HCT116 (cell line): ENCODE data around the gene PRUNE1. TPM values are rescaled to one million over a fixed set of nuclear protein-coding genes. Genes with fewer than 3 reads are reported as not detected.
A peak's percentile ranks its signal among the peaks of the same experiment; 100 is the strongest.

Experiments
- ATAC-seq: fragments of 200-7000 bp; cut with Tn5 transposase; 2 replicates; pipeline ENCODE4 v1.9.1; 2020; ENCODE audit warnings: mild to moderate bottlenecking, moderate library complexity
- BruUV-seq: library from RNA; stranded (reverse); fragments of 400-500 nt; replicated peaks from 2 replicates; lab custom pipeline; 2021; lab: Mats Ljungman, UMichigan
- CTCF ChIA-PET: fragments of 300-600 bp; sonication (Branson Sonifier 250); formaldehyde crosslinking; loops from one replicate; lab custom pipeline; 2021; ENCODE audit warnings: antibody characterized with exemption; lab: Charles Lee
- POLR2A ChIA-PET: fragments of 300-600, 350-600 bp; sonication (Branson Sonifier 250); formaldehyde crosslinking; loops from one replicate; lab custom pipeline; 2021; ENCODE audit warnings: antibody characterized with exemption; lab: Charles Lee
- RAD21 ChIA-PET, 2 experiments: fragments of 300-600 bp; sonication (Branson Sonifier 250); formaldehyde crosslinking; loops; one replicate each; lab custom pipeline; 2023; ENCODE audit warnings: low total read pairs in 2 of 2; ENCODE audit not compliant: uncharacterized antibody in 2 of 2, unreplicated experiment in 2 of 2, low non-redundant PET in 1 of 2; lab: Charles Lee
- DNase-seq: peaks from one replicate; pipeline ENCODE4 v3.0.0-alpha.2; 2010; ENCODE audit warnings: low read depth, low spot score
- H2AFZ ChIP-seq: fragments of 200-600 bp; shearing (Covaris generic), sonication (generic); 2 replicates; pipeline ENCODE4 v1.6.1; 2017; ENCODE audit warnings: low read depth, mixed run types, mixed read lengths, antibody characterized with exemption, low read length; ENCODE audit not compliant: poor library complexity, severe bottlenecking
- H3K27ac ChIP-seq: 2 replicates; pipeline ENCODE4 v1.5.1; 2012; ENCODE audit warnings: low read depth, low read length
- H3K27me3 ChIP-seq: fragments of 200-600 bp; sonication (generic); 2 replicates; pipeline ENCODE4 v1.6.1; 2016; ENCODE audit warnings: mixed run types, low read length, mixed read lengths; ENCODE audit not compliant: insufficient read depth
- H3K36me3 ChIP-seq, 2 experiments: fragments of 200-500 bp in 1 of 2; fragments of 200-600 bp in 1 of 2; sonication (Bioruptor generic) in 1 of 2; sonication (generic) in 1 of 2; 2 replicates each; pipeline versions ENCODE4 v1.5.1 to v1.6.1; 2014 to 2016; ENCODE audit warnings: low read length in 2 of 2, inconsistent platforms in 1 of 2, mixed read lengths in 1 of 2, mixed run types in 1 of 2; ENCODE audit not compliant: insufficient read depth in 2 of 2, control insufficient read depth in 1 of 2
- H3K4me1 ChIP-seq, 2 experiments: fragments of 200-600 bp in 1 of 2; sonication (generic) in 1 of 2; 2 replicates each; pipeline versions ENCODE4 v1.5.1 to v1.6.1; 2012 to 2017; ENCODE audit warnings: low read length in 2 of 2, inconsistent platforms in 1 of 2, mild to moderate bottlenecking in 1 of 2, mixed read lengths in 1 of 2, mixed run types in 1 of 2, moderate library complexity in 1 of 2; ENCODE audit not compliant: insufficient read depth in 2 of 2, control insufficient read depth in 1 of 2
- H3K4me2 ChIP-seq: fragments of 200-600 bp; sonication (generic); 2 replicates; pipeline ENCODE4 v1.6.1; 2017; ENCODE audit warnings: mixed run types, low read length, mixed read lengths
- H3K4me3 ChIP-seq, 2 experiments: fragments of 200-600 bp in 1 of 2; sonication (generic) in 1 of 2; replicated peaks in 1 of 2; 2 replicates each; pipeline ENCODE4 v1.5.1; 2011 to 2016; ENCODE audit warnings: low read length in 2 of 2, control low read depth in 1 of 2, low read depth in 1 of 2, mild to moderate bottlenecking in 1 of 2, mixed read lengths in 1 of 2, mixed run types in 1 of 2
- H3K79me2 ChIP-seq: fragments of 200-600 bp; sonication (generic); 2 replicates; pipeline ENCODE4 v1.6.1; 2017; ENCODE audit warnings: mild to moderate bottlenecking, mixed run types, low read length, moderate library complexity, mixed read lengths; ENCODE audit not compliant: insufficient read depth
- H3K9ac ChIP-seq: fragments of 200-600 bp; sonication (generic); 2 replicates; pipeline ENCODE4 v1.6.1; 2016; ENCODE audit warnings: low read length, mixed read lengths
- H3K9me2 ChIP-seq: fragments of 200-600 bp; sonication (generic), shearing (Covaris generic); 2 replicates; pipeline ENCODE4 v1.6.1; 2017; ENCODE audit warnings: mixed run types, mild to moderate bottlenecking, moderate library complexity; ENCODE audit not compliant: insufficient read depth
- H3K9me3 ChIP-seq, 2 experiments: fragments of 200-500 bp in 1 of 2; fragments of 200-600 bp in 1 of 2; sonication (Bioruptor generic) in 1 of 2; sonication (generic) in 1 of 2; 2 replicates each; pipeline ENCODE4 v1.6.1; 2014 to 2017; ENCODE audit warnings: low read length in 2 of 2, mixed read lengths in 2 of 2, inconsistent platforms in 1 of 2, low read depth in 1 of 2, mild to moderate bottlenecking in 1 of 2, mixed run types in 1 of 2, moderate library complexity in 1 of 2; ENCODE audit not compliant: control insufficient read depth in 1 of 2, insufficient read depth in 1 of 2
- H4K20me1 ChIP-seq: fragments of 200-600 bp; sonication (generic), shearing (Covaris generic); 2 replicates; pipeline ENCODE4 v1.6.1; 2017; ENCODE audit warnings: mixed run types, mild to moderate bottlenecking, moderate library complexity; ENCODE audit not compliant: insufficient read depth
- ATF3 ChIP-seq: IDR thresholded peaks from 2 replicates; pipeline ENCODE4 v1.6.1; 2012
- CBX3 ChIP-seq: IDR thresholded peaks from 2 replicates; pipeline ENCODE4 v1.6.1; 2012; ENCODE audit warnings: low read depth
- CTCF ChIP-seq, 3 experiments: fragments of 200-600 bp in 1 of 3; sonication (generic) in 1 of 3; IDR thresholded peaks in 2 of 3; conservative IDR thresholded peaks in 1 of 3; 2 replicates each; pipeline ENCODE4 v1.5.1; 2012 to 2017; ENCODE audit warnings: low read depth in 2 of 3, low read length in 2 of 3, antibody characterized with exemption in 1 of 3, borderline replicate concordance in 1 of 3, control low read depth in 1 of 3, mild to moderate bottlenecking in 1 of 3, mixed read lengths in 1 of 3, mixed run types in 1 of 3, moderate library complexity in 1 of 3; ENCODE audit not compliant: insufficient read depth in 1 of 3
- EZH2 ChIP-seq: fragments of 200-600 bp; sonication (generic); IDR thresholded peaks from 2 replicates; pipeline ENCODE4 v1.6.1; 2017; ENCODE audit warnings: antibody characterized with exemption, mixed run types
- FOSL1 ChIP-seq: IDR thresholded peaks from 2 replicates; pipeline ENCODE4 v1.6.1; 2012; ENCODE audit warnings: low read depth
- JUND ChIP-seq: IDR thresholded peaks from 2 replicates; pipeline ENCODE4 v1.6.1; 2012
- POLR2A ChIP-seq: IDR thresholded peaks from 2 replicates; pipeline ENCODE4 v1.7.0; 2011; ENCODE audit warnings: borderline replicate concordance; ENCODE audit not compliant: insufficient read depth, insufficient read length; ENCODE audit errors: extremely low read depth
- POLR2AphosphoS5 ChIP-seq: IDR thresholded peaks from 2 replicates; pipeline ENCODE4 v1.6.1; 2011; ENCODE audit warnings: mild to moderate bottlenecking, low read depth, low read length, moderate library complexity
- RAD21 ChIP-seq: IDR thresholded peaks from 2 replicates; pipeline ENCODE4 v1.6.1; 2012; ENCODE audit warnings: low read depth, mild to moderate bottlenecking
- REST ChIP-seq: IDR thresholded peaks from 2 replicates; pipeline ENCODE4 v1.6.1; 2012; ENCODE audit warnings: low read depth
- YY1 ChIP-seq: IDR thresholded peaks from 2 replicates; pipeline ENCODE4 v1.6.1; 2011; ENCODE audit warnings: low read length, low read depth, moderate library complexity, mild to moderate bottlenecking; ENCODE audit not compliant: insufficient replicate concordance; ENCODE audit errors: extremely low read depth
- ZFX ChIP-seq: fragments of 450-650 bp; IDR thresholded peaks from 2 replicates; pipeline ENCODE4 v1.6.1; 2017
- intact Hi-C: fragments of 100-400 bp; cut with micrococcal nuclease; formaldehyde crosslinking; loops from 2 replicates; pipeline ENCODE4 v1.10.0; 2022
- total RNA-seq: library from RNA; stranded (reverse); gene quantifications from one replicate; pipeline ENCODE4 v1.2.1, GENCODE V29; 2021; ENCODE audit not compliant: unreplicated experiment

The PRUNE1 gene
- total RNA-seq, 1 experiment from 2014 or later: 20.2 TPM

GRCh38 chr1:151060657-151061421 is 52.6 kb downstream of the PRUNE1 start:
- BruUV-seq: no TSS peak
- Histone ChIP-seq H3K4me3 (no peak overlapping the region), H2AFZ (no peak overlapping the region), H3K9me2 (no peaks in the 10 kb centered on the region), H3K36me3 (peaks cover 2 to 11% of the 10 kb centered on the region in 2 experiments; a peak in 3 of 4 replicates), H3K27me3 (no peaks in the 10 kb centered on the region), H4K20me1 (no peaks in the 10 kb centered on the region; the same call in 1 of the 2 replicates), H3K4me2 (peak overlapping the region; percentile 76; the same call in 1 of the 2 replicates), H3K4me1 (peaks cover 18 to 38% of the 10 kb centered on the region in 2 experiments), H3K9me3 (no peaks in the 10 kb centered on the region), H3K27ac (no peak overlapping the region), H3K79me2 (peaks cover 36% of the 10 kb centered on the region), H3K9ac (no peak overlapping the region)
- ChIA-PET CTCF (interaction anchor here (2.1 kb wide), 1 partner anchor 39 kb away, joined by 9 read pairs; no protein-coding TSS in a partner anchor), RAD21 (no interaction called here), POLR2A (interaction anchor here (0.5 kb wide), 1 partner anchor 331 kb away, joined by 3 read pairs; no protein-coding TSS in a partner anchor)
- no peak for TF ChIP-seq JUND
- 0 out of 2 replicates have a peak, but pooled peaks have one; percentile 20 for TF ChIP-seq ZFX
- DNase-seq (no peak), ATAC-seq (no peak)
- intact Hi-C loops: no loop called here

- intact Hi-C loops: no loop called here
- Histone ChIP-seq H3K79me2 (peaks cover 27% of the 10 kb centered on the region), H3K27me3 (no peaks in the 10 kb centered on the region), H2AFZ (no peak overlapping the region), H3K4me1 (peaks cover 18 to 29% of the 10 kb centered on the region in 2 experiments), H3K9ac (no peak overlapping the region), H3K9me3 (no peaks in the 10 kb centered on the region), H3K4me2 (no peak overlapping the region), H3K36me3 (peaks cover 0 to 3% of the 10 kb centered on the region in 2 experiments; a peak in 2 of 4 replicates), H3K9me2 (no peaks in the 10 kb centered on the region), H3K27ac (no peak overlapping the region), H4K20me1 (no peaks in the 10 kb centered on the region; the same call in 1 of the 2 replicates), H3K4me3 (no peak overlapping the region)
- RAD21 ChIA-PET: no interaction called here
- ATAC-seq (no peak), DNase-seq (no peak)
- TF ChIP-seq RAD21: no peak
- TF ChIP-seq ATF3: no peak
- TF ChIP-seq POLR2A: no peak
- TF ChIP-seq CBX3: no peak
- TF ChIP-seq EZH2: no peak
- no peak for TF ChIP-seq REST
- TF ChIP-seq FOSL1: no peak
- no peak for TF ChIP-seq POLR2AphosphoS5
- TF ChIP-seq CTCF (IDR thresholded peaks at IDR 0.05 in 2 of 3, conservative IDR thresholded peaks at IDR 0.05 in 1 of 3; ENCODE audit: borderline replicate concordance in 1 of 3, insufficient read depth in 1 of 3, low read depth in 2 of 3, low read length in 2 of 3): no peak
- TF ChIP-seq YY1: no peak
- POLR2A ChIA-PET: interaction anchor here (1.4 kb wide), 1 partner anchor 10 kb away, joined by 5 read pairs; no protein-coding TSS in a partner anchor
- CTCF ChIA-PET: interaction anchor here (2.1 kb wide), 1 partner anchor 38 kb away, joined by 9 read pairs; no protein-coding TSS in a partner anchor
- no TSS peak for BruUV-seq
Measured at GRCh38 chr1:151061704-151062103, 53.5 kb downstream of the PRUNE1 start.
